HL-60/S4 treated with phorbol 12-myristate 13-acetate at 8.2 ng/mL for 4 days and 3 days (cell line): ENCODE data around the gene TAPBP.
"Not testable (repeated sequence)": the region's sequence is repeated elsewhere in the genome, so short reads cannot be mapped to it uniquely, and the experiment has no call there.

ENCODE experiments used
- in situ Hi-C: fragments of 300-500 bp; cut with MboI; formaldehyde crosslinking; loops from 2 replicates; pipeline ENCODE4 v1.15.0; 2022; ENCODE audit warnings: low sequenced_read_pairs

The TAPBP gene

DNA sequence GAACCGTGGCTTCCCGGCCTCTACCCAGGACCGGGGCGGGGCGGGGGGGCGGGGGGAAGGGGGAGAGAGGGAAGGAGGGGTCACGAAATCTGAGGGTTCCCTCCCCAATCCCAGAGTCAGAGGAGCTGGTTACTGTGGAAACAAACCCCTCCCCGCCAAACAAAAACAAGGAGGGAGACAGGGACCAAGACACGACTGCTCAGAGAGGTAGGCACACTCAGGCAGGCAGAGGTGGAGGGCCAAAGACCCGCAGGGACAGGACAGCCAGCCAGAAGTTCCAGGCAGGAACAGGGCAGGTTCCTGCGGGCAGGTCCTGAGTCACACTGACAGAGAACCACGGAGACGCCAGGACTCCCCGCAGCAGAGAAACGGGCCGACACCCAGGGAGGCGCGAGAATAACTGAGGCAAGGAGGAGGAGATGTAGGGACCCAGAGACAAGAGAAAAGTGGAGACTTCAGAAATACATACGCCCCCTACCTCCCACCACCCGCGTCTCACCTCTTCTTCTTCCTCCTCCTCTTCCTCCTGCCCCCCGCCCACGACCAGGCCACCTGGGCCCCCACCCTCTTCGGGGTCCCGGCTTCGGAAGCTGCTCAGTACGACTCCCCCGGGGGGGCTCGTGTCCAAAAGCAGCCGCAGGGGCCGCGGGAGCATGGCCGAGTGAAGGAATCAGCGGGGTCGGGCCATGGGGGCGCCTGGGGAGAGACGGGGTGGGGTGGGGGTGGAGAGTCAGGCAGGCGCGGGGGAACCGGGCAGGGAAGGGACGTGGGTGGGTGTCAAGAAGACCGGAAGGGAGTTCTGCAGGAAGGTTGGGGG is 15.7 kb downstream of the TAPBP start:
- in situ Hi-C loops: no loop called here

DNA sequence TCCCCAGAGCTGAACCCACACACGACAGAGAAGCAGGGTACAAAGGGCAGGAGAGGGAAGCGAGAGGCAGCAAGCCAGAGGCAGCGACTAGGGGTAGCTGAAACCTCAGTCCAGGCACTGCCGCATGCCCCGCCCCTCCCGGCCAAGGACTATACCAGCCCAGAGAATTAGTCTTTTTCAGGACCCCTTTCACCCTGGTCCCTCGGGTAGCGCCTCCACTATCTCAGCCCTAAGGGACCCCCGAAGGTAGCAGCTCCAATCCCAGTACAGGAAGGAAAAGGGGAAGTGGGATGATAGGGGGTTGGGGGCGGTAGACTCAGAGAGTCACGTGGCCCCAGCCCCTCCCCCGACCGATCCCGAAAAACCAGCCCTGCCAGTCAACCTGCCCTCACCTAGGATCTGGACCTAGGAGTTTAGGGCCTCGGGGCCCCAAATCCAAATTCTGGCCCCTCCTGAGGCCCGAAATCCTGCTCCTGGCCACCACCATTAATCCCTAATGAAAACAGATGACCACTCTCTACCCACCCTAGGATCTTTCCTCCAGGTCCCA is 16.4 kb downstream of the TAPBP start:
- in situ Hi-C loops: no loop called here

- in situ Hi-C loops: no loop called here
These were observed 17.0 kb downstream of the TAPBP start for GRCh38 chr6:33296797-33297405.

DNA sequence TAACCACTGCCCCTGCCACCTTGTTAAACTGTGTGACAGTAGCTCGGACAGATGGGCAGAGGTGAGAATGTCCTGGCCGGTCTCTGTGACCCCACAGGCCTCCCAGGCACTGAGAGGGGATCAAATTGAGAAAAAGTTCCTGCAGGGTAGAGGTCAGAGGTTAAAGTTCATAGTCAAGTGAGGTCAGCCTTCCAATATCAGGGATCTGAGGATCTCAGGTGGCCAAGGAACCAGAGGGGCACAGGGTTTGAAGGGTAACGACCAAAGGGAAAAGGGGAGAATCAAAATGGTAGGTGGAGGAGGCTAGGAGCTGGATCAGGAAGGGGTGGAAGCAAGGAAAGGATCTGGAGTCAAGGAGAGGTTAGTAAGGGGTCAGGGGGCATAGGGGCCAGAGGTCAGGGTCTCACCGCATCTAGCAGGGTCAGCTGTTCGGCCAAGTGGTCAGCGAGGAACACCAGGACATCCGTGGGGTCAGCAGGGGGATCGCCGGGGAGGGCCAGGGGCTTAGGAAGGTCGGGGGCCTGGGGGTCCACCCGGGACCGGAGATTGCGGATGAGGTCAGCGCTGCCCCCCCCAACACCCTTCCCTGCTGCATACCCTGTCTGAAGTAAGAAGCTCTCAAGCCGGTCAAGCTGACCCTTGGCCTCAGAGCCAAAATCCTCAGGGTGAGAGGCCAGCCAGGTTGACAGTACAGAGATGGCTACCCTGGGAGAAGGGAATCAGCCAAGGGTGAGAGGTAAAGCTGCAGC is 18.1 kb downstream of the TAPBP start:
- in situ Hi-C loops: no loop called here

DNA sequence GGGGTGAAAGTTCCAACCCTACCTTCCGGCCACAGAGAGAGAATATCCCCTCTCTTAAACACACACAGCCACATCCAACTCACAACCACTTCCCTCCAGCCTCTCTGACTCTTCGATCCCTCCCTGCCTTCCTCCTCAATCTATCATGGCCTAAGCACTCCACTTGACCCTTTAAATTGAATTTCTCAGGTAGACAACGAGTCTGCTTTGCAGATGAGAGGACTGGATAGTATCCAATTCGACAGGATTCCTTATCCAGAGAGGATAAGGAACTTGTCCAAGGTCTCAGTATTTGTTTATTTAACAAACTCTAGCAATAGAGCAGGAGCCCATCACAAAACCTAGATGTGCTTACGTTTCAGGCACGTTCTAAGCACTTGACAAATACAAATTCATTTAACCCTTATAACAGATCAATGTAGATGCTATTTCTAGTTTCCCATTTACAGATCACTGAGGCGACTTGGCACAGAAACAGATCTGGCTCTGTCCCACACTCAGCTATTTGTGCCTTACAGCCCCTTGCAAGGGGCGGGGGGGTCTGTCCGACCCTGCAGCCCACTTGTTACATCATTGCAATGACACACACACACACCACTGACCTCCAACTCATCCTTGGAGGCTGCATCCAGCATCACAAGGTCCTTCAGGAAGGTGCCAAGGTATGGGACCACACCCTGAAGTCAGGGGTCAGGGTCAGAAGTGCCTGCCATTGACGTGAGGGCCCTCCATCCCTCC is 19.6 kb downstream of the TAPBP start:
- in situ Hi-C loops: no loop called here

GRCh38 chr6:33292996-33293682 is 20.7 kb downstream of the TAPBP start:
- in situ Hi-C loops: no loop called here

DNA sequence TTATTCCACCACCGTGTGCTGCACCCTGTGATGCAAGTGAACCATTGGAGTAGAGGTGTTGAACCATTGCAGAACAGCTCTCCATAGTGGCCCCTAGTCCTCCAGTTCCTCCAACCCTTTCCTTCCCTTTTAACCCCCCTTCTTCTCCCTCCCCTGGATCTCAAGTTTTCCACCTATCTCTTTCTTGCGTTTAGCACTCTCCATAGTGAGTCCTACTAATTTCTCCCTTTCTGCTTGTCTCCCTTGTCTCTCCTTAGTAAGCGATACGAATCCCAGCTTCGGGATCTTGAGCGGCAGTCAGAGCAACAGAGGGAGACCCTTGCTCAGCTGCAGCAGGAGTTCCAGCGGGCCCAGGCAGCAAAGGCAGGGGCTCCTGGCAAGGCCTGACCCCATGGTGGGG is 23.4 kb downstream of the TAPBP start:
- in situ Hi-C loops: no loop called here

- in situ Hi-C loops: no loop called here
These were observed 24.0 kb downstream of the TAPBP start for GRCh38 chr6:33289784-33290315.

- in situ Hi-C loops: no loop called here
These were observed 24.7 kb downstream of the TAPBP start, which contains the start of the genes PFDN6 and WDR46 for GRCh38 chr6:33288921-33289783. Gene PFDN6 (plus strand): TSS chr6:33289601. CDS start chr6:33289857, 256 bp downstream. Gene WDR46 (minus strand): TSS chr6:33289239. CDS start chr6:33289170, 69 bp downstream.

- in situ Hi-C loops: no loop called here
These were observed 25.5 kb downstream of the TAPBP start for GRCh38 chr6:33288141-33288920.

DNA sequence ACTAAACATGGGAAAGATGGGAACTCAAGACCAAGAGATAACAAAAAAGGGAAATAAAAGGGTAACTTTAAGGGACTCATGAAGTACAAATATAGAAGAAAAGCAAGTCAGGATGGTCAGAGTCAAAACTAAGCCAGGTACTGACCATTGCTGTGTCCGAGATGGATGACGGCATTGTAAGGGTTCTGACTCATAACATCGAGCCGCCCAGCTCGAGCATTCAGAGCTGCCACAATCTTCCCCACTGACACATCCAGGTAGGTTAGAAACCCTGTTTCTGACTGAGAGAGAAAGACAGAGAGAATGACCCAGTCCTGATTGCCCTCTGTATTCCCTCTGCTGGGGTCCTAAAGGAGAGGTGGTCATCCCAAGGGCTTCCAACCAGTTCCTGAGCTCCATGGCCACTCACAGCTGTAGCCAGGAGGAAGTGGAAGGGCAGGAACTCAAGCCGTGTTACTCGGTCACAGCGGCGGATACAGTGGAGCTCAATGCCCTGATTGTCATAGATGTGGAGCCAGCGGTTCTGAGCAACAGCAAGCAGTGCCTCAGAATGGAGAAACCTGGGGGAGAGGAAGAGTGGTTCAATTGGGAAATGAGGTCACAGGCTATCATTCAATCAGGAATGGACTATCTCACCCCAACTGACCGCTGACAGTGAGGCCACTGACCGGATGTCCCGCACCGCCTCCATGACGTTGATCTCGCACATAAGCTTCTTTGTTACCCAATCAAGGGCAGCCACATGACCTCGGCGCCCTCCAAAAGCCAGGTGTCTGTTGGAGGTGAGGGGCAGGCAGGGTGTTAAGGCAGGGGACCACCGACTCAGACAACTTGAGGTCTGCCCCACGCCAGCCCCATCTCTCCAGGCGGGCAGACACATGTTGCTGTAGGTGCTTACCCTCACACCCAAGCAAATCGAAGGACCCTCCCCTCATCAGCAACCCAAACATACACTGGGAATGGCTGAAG is 26.6 kb downstream of the TAPBP start:
- in situ Hi-C loops: no loop called here

- in situ Hi-C loops: not testable (repeated sequence)
These were observed 28.7 kb downstream of the TAPBP start for GRCh38 chr6:33285214-33285613.

GRCh38 chr6:33280539-33280938 is 33.3 kb downstream of the TAPBP start:
- in situ Hi-C loops: no loop called here

DNA sequence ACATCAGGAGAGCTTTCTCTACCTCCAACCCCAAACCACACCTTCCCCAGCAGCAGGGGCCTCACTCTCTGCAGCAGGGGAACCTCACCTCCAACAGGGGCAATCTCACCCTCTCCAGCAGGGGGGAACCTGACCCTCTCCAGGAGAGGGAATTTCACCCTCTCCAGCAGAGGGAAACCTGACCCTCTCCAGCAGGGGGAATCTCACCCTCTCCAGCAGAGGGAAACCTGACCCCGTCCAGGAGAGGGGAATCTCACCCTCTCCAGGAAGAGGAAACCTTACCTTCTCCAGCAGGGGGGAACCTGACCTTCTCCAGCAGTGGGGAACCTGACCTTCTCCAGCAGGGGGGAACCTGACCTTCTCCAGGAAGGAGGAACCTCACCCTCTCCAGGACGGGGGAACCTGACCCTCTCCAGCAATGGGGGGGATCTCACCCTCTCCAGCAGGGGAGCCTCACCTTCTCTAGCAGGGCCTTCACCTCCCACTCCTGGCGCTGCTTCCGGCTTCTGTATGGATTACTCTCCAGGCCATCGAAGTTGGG is 33.8 kb downstream of the TAPBP start:
- in situ Hi-C loops: no loop called here

- in situ Hi-C loops: no loop called here
These were observed 34.6 kb downstream of the TAPBP start for GRCh38 chr6:33279257-33279695.

- in situ Hi-C loops: no loop called here
These were observed 35.1 kb downstream of the TAPBP start for GRCh38 chr6:33278810-33279209.

GRCh38 chr6:33278392-33278741 is 35.5 kb downstream of the TAPBP start:
- in situ Hi-C loops: no loop called here
